Esophagus muscularis mucosa (tissue), 4 donors: ENCODE data around the gene TANC1. TPM values are rescaled to one million over a fixed set of nuclear protein-coding genes. Genes with fewer than 3 reads are reported as not detected.

ENCODE experiments used
- DNase-seq: peaks from one replicate; pipeline ENCODE4 v3.0.0-alpha.2; 2017; ENCODE audit errors: extremely low spot score
- H3K27ac ChIP-seq, 4 donors: fragments of 200-600 bp; sonication (generic); replicated peaks in 1 of 4; 1 replicate in 3 of 4; 2 replicates in 1 of 4; pipeline ENCODE4 v1.5.1; 2016 to 2019; ENCODE audit warnings: mild to moderate bottlenecking in 1 of 4
- H3K27me3 ChIP-seq, 4 donors: fragments of 200-600 bp; sonication (generic); one replicate each; pipeline versions ENCODE4 v1.5.1 to v1.6.0; 2016 to 2019
- H3K36me3 ChIP-seq, 4 donors: fragments of 200-600 bp; sonication (generic); one replicate each; pipeline ENCODE4 v1.5.1; 2016 to 2019
- H3K4me1 ChIP-seq, 4 donors: fragments of 200-600 bp; sonication (generic); one replicate each; pipeline ENCODE4 v1.5.1; 2016 to 2019
- H3K4me3 ChIP-seq, 4 donors: fragments of 200-600 bp; sonication (generic); 1 replicate in 2 of 4; 2 replicates in 2 of 4; pipeline ENCODE4 v1.5.1; 2016 to 2019; ENCODE audit warnings: mild to moderate bottlenecking in 4 of 4, moderate library complexity in 1 of 4
- H3K9me3 ChIP-seq, 4 donors: fragments of 200-600 bp; sonication (generic); 1 replicate in 3 of 4; 2 replicates in 1 of 4; pipeline ENCODE4 v1.5.1; 2016 to 2019
- EP300 ChIP-seq: sonication (generic); formaldehyde crosslinking; IDR thresholded peaks from one replicate; pipeline ENCODE4 v1.6.1; 2017; ENCODE audit warnings: antibody characterized with exemption
- POLR2A ChIP-seq: fragments of 450-650 bp; IDR thresholded peaks from one replicate; pipeline ENCODE4 v1.6.1; 2017; ENCODE audit warnings: antibody characterized with exemption, moderate library complexity, mild to moderate bottlenecking, low read depth
- POLR2AphosphoS5 ChIP-seq, 2 donors: sonication (generic); formaldehyde crosslinking; IDR thresholded peaks; one replicate each; pipeline ENCODE4 v1.6.1; 2017; ENCODE audit warnings: antibody characterized with exemption in 2 of 2
- WGBS: methylation state at CpG from one replicate; pipeline ENCODE4 v1.1.5; 2018; 5-methylcytosine and 5-hydroxymethylcytosine counted together
- intact Hi-C: fragments of 100-400 bp; cut with DNase I; formaldehyde crosslinking; loops from one replicate; pipeline ENCODE4 v1.15.1; 2023
- total RNA-seq, 4 donors: library from RNA; depleted of rRNA; stranded (reverse); fragments of >200 nt; gene quantifications; one replicate each; pipeline versions ENCODE4 v1.1.0 to v1.2.1, GENCODE V29; 2016
- TF ChIP-seq, protein P1 (sequence below), 3 experiments: fragments of 200-600 bp in 2 of 3; fragments of 450-650 bp in 1 of 3; sonication (generic) in 2 of 3; IDR thresholded peaks; one replicate each; pipeline ENCODE4 v1.5.1; 2017 to 2019; ENCODE audit warnings: antibody characterized with exemption in 3 of 3, mild to moderate bottlenecking in 2 of 3, moderate library complexity in 1 of 3

The TANC1 gene
- total RNA-seq, 4 donors from 2014 or later = 34.3 to 54.0 (median 52.9) TPM

DNA sequence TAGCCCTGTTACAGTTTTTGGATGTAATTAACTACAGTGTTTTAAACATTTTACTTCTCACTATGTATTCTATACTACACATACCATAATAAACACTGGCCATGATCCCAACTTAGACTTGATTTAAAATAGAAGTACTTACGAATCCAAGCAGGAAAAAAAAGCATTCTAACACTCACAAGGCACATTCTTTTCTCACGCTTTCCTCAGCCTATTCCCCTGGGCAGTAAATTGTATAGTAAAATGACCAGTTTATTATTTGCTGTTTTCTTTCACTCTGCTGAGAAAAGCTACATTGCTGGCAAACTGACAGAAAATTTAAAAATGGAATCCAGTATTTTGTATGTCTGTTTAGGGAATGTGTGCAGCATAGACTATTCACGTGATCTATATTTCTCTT lies 2.8 kb upstream of the TANC1 start:
- TF ChIP-seq, protein P1, sequence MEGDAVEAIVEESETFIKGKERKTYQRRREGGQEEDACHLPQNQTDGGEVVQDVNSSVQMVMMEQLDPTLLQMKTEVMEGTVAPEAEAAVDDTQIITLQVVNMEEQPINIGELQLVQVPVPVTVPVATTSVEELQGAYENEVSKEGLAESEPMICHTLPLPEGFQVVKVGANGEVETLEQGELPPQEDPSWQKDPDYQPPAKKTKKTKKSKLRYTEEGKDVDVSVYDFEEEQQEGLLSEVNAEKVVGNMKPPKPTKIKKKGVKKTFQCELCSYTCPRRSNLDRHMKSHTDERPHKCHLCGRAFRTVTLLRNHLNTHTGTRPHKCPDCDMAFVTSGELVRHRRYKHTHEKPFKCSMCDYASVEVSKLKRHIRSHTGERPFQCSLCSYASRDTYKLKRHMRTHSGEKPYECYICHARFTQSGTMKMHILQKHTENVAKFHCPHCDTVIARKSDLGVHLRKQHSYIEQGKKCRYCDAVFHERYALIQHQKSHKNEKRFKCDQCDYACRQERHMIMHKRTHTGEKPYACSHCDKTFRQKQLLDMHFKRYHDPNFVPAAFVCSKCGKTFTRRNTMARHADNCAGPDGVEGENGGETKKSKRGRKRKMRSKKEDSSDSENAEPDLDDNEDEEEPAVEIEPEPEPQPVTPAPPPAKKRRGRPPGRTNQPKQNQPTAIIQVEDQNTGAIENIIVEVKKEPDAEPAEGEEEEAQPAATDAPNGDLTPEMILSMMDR (IDR thresholded peaks at IDR 0.05) = no peak
- TF ChIP-seq POLR2A (no peak), POLR2AphosphoS5 (IDR thresholded peaks at IDR 0.05) (no peak), EP300 (no peak)
- H3K9me3 ChIP-seq = no peaks in the 10 kb centered on the region
- H3K4me1 ChIP-seq = peaks cover 12 to 24% (median 15%) of the 10 kb centered on the region in 4 donors
- 84% methylated on average over 3 of the region's 3 CpGs for WGBS
- no peaks in the 10 kb centered on the region for H3K36me3 ChIP-seq
- H3K27ac ChIP-seq = no peak overlapping the region
- no peaks in the 10 kb centered on the region for H3K27me3 ChIP-seq
- H3K4me3 ChIP-seq = no peak overlapping the region
- intact Hi-C loops = loop anchor here (5.0 kb wide), 1 partner anchor 157 kb away; no protein-coding TSS in a partner anchor
- DNase-seq = no peak

DNA sequence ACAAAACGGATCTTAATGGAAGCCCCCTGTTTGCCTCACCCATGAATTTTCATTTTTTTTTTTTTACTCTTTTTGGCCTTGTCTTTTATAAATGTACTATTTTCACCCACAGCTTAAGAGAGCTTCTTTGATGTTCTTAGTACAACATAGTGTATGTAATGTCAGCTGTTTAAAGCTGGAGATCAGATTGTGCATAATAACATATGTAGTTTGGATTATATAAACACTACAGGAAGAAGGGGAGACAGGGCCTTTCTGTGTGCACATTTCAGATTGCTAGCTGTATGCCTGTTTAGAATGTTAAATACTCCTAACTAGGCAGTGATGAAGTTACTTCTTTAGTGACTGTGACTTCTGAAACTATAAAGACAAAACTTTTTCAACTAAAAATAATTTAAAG lies 2.1 kb upstream of the TANC1 start:
- intact Hi-C loops = loop anchor here (5.0 kb wide), 1 partner anchor 156 kb away; no protein-coding TSS in a partner anchor
- Histone ChIP-seq H3K36me3 (no peaks in the 10 kb centered on the region), H3K4me3 (no peak overlapping the region), H3K9me3 (no peaks in the 10 kb centered on the region), H3K27me3 (no peaks in the 10 kb centered on the region), H3K27ac (no peak overlapping the region), H3K4me1 (peaks cover 18 to 31% (median 21%) of the 10 kb centered on the region in 4 donors)
- DNase-seq = no peak
- WGBS = 88% methylated on average over 1 of the region's 1 CpG
- TF ChIP-seq, protein P1 (IDR thresholded peaks at IDR 0.05) = no peak
- TF ChIP-seq EP300 = no peak
- TF ChIP-seq POLR2A = no peak
- TF ChIP-seq POLR2AphosphoS5 (IDR thresholded peaks at IDR 0.05) = no peak

DNA sequence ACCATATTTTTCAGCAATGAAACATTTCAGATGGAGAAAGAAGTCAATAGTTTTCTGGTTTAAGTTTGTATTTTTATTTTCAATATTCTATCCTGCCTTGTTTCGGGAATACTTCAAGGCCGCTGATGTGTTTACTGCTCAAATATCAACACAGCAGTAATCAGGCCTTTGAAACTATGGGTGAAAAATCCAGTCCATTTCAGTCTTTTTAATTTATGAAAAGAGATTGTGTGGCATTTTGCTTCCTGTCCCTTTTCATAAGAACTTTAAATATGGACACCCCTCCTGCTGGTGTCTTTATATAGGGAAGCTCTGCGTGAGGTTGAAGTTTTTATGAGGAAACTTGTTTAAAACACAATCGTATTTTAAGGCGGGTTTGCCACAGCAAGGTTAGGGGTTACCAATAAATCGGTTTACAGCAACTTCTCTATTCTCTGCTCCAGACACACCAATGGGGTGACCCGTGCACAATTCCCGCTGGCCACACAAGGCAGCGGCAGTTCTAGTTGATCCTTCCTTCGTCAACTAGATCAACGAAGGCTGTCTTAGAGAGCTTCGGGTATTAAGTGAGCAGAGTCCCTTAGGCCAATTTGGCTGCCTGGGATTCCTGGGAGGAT lies 1.2 kb upstream of the TANC1 start:
- Histone ChIP-seq H3K4me1 (peaks cover 27 to 40% (median 29%) of the 10 kb centered on the region in 4 donors), H3K36me3 (no peaks in the 10 kb centered on the region), H3K4me3 (peak overlapping the region; percentile 79 to 91 (median 88)), H3K27me3 (no peaks in the 10 kb centered on the region), H3K27ac (peak overlapping the region; percentile 88 to 95 (median 94)), H3K9me3 (no peaks in the 10 kb centered on the region)
- intact Hi-C loops = loop anchor here (5.0 kb wide), 1 partner anchor 155 kb away; no protein-coding TSS in a partner anchor
- TF ChIP-seq POLR2AphosphoS5 (IDR thresholded peaks at IDR 0.05) (no peak), POLR2A (no peak), EP300 (no peak)
- TF ChIP-seq, protein P1 (IDR thresholded peaks at IDR 0.05) = no peak
- no peak for DNase-seq
- 70% methylated on average over 10 of the region's 12 CpGs for WGBS

DNA sequence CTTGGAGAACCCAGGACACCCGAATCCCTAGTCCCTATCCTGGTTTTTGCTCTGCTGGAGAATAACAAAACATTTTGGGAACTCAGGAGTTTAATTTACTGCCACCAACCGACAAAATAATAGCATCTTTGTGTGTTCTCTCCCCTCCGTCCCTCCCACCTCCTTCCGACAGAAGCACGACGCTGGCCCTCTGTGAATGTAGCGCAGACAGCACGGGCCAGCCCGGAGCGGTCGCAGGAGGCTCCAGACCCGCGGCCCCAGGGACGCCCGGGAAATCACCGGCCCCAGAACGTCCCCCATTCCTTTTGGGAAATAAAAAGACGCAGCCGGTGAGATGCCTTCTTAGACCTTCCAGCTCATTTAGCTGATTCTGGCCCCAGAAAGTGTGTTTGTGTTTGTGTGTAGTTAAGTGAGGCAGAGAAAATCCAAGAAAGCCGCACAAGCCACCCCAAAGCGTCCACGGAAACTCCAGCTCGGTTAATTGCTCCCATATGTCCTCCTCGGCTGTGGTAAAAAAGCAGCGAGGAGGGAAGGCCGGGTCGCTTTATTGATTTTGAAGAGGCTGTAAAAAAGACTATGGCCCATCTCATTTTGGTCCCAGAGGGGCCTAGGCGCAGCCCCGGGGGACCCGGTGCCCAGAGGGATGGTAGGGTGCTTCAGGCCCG lies 577 bp upstream of the TANC1 start:
- DNase-seq = no peak
- TF ChIP-seq, protein P1 (IDR thresholded peaks at IDR 0.05) = peak in 1 of 3 experiments; percentile 13
- TF ChIP-seq EP300 (no peak), POLR2AphosphoS5 (IDR thresholded peaks at IDR 0.05) (no peak), POLR2A (no peak)
- 1% methylated on average over 13 of the region's 31 CpGs for WGBS
- intact Hi-C loops = loop anchor here (5.0 kb wide), 1 partner anchor 154 kb away; no protein-coding TSS in a partner anchor
- no peaks in the 10 kb centered on the region for H3K9me3 ChIP-seq
- H3K36me3 ChIP-seq = no peaks in the 10 kb centered on the region
- peak overlapping the region; percentile 79 to 91 (median 88) for H3K4me3 ChIP-seq
- peaks cover 30 to 47% (median 35%) of the 10 kb centered on the region in 4 donors for H3K4me1 ChIP-seq
- H3K27ac ChIP-seq = peak overlapping the region; percentile 88 to 95 (median 94)
- no peaks in the 10 kb centered on the region for H3K27me3 ChIP-seq
